Body of pancreas (tissue), 4 donors: Measurements from ENCODE around the gene ESYT1. TPM values are rescaled to one million over a fixed set of nuclear protein-coding genes. Genes with fewer than 3 reads are reported as not detected.
A peak's percentile ranks its signal among the peaks of the same experiment; 100 is the strongest.

ENCODE experiments used
- ATAC-seq: fragments of 150-250 bp; one replicate; pipeline ENCODE4 v1.9.1; 2016
- DNase-seq, 4 donors: peaks; one replicate each; pipeline ENCODE4 v3.0.0-alpha.2; 2019
- H3K27ac ChIP-seq, 4 donors: fragments of 200-600 bp; sonication (generic); 1 replicate in 3 of 4; 2 replicates in 1 of 4; pipeline versions ENCODE4 v1.5.1 to v1.6.1; 2016 to 2019; ENCODE audit warnings: mild to moderate bottlenecking in 1 of 4, mixed read lengths in 1 of 4, moderate library complexity in 1 of 4
- H3K27me3 ChIP-seq, 2 donors: fragments of 200-600 bp; sonication (generic); one replicate each; pipeline ENCODE4 v1.6.0; 2016; ENCODE audit warnings: mild to moderate bottlenecking in 1 of 2
- H3K36me3 ChIP-seq, 2 donors: fragments of 200-600 bp; sonication (generic); replicated peaks in 1 of 2; 2 replicates each; pipeline ENCODE4 v1.5.1; 2016; ENCODE audit warnings: low read depth in 2 of 2; ENCODE audit not compliant: insufficient read depth in 1 of 2
- H3K4me1 ChIP-seq: fragments of 200-600 bp; sonication (generic); one replicate; pipeline ENCODE4 v1.6.0; 2016
- H3K4me3 ChIP-seq, 2 donors: fragments of 200-600 bp; sonication (generic); 1 replicate in 1 of 2; 2 replicates in 1 of 2; pipeline ENCODE4 v1.5.1; 2016 to 2019
- H3K9me3 ChIP-seq, 3 donors: fragments of 200-600 bp; sonication (generic); 1 replicate in 2 of 3; 2 replicates in 1 of 3; pipeline ENCODE4 v1.5.1; 2016
- CTCF ChIP-seq, 7 experiments: fragments of 450-650 bp in 4 of 7; fragments of 200-600 bp in 3 of 7; sonication (generic) in 3 of 7; IDR thresholded peaks; one replicate each; pipeline ENCODE4 v1.5.1; 2016 to 2019; ENCODE audit warnings: antibody characterized with exemption in 7 of 7
- POLR2A ChIP-seq, 3 donors: fragments of 450-650 bp; IDR thresholded peaks; one replicate each; pipeline ENCODE4 v1.6.1; 2016; ENCODE audit warnings: antibody characterized with exemption in 3 of 3, mild to moderate bottlenecking in 2 of 3
- WGBS, 2 donors: methylation state at CpG; one replicate each; pipeline ENCODE4 v1.1.5; 2017; 5-methylcytosine and 5-hydroxymethylcytosine counted together
- intact Hi-C: fragments of 100-400 bp; cut with DNase I; formaldehyde crosslinking; loops from one replicate; pipeline ENCODE4 v1.15.1; 2023
- total RNA-seq, 2 donors: library from RNA; depleted of rRNA; stranded (reverse); fragments of >200 nt; gene quantifications; one replicate each; pipeline ENCODE4 v1.1.0, GENCODE V29; 2016

The ESYT1 gene
- total RNA-seq, 2 donors from 2014 or later = 43.3 to 182 TPM

GRCh38 chr12:56160894-56161689 lies 33.0 kb downstream of the ESYT1 start:
- WGBS, 2 donors = 65% methylated on average over 10 to 11 of the region's 11 CpGs
- H3K36me3 ChIP-seq = peaks cover 8 to 27% of the 10 kb centered on the region in 2 donors

GRCh38 chr12:56161690-56162351 lies 33.8 kb downstream of the ESYT1 start:
- Histone ChIP-seq H3K36me3 (peaks cover 8 to 27% of the 10 kb centered on the region in 2 donors), H3K27ac (peak overlapping the region in 2 of 4 donors; percentile 94 to 98), H3K4me3 (no peak overlapping the region), H3K9me3 (no peaks in the 10 kb centered on the region), H3K27me3 (no peaks in the 10 kb centered on the region), H3K4me1 (peaks cover 34% of the 10 kb centered on the region)
- intact Hi-C loops = no loop called here
- WGBS, 2 donors = 80 to 84% methylated on average over 10 of the region's 10 CpGs
- no peak for DNase-seq
- no peak for ATAC-seq
- TF ChIP-seq POLR2A (IDR thresholded peaks at IDR 0.05) (no peak), CTCF (IDR thresholded peaks at IDR 0.05) (no peak)

More at GRCh38 chr12:56160894-56161689, 33.0 kb downstream of the ESYT1 start:
- Histone ChIP-seq H3K4me3 (no peak overlapping the region), H3K4me1 (peaks cover 37% of the 10 kb centered on the region), H3K9me3 (no peaks in the 10 kb centered on the region), H3K27me3 (no peaks in the 10 kb centered on the region), H3K27ac (peak overlapping the region in 3 of 4 donors; percentile 94 to 100 (median 98))
- no peak for DNase-seq
- intact Hi-C loops = no loop called here
- ATAC-seq = no peak
- TF ChIP-seq CTCF (IDR thresholded peaks at IDR 0.05) (no peak), POLR2A (IDR thresholded peaks at IDR 0.05) (no peak)

- H3K4me3 ChIP-seq = no peak overlapping the region
- 70 to 73% methylated on average over 11 of the region's 11 CpGs for WGBS, 2 donors
- H3K4me1 ChIP-seq = peaks cover 28% of the 10 kb centered on the region
- H3K9me3 ChIP-seq = no peaks in the 10 kb centered on the region
- intact Hi-C loops = no loop called here
- H3K27me3 ChIP-seq = no peaks in the 10 kb centered on the region
- ATAC-seq (no peak), DNase-seq (no peak)
- H3K36me3 ChIP-seq = peaks cover 8 to 31% of the 10 kb centered on the region in 2 donors
- H3K27ac ChIP-seq = peak overlapping the region in 1 of 4 donors; percentile 94
- TF ChIP-seq POLR2A (IDR thresholded peaks at IDR 0.05) = no peak
- TF ChIP-seq CTCF (IDR thresholded peaks at IDR 0.05) = no peak
Measured at GRCh38 chr12:56162468-56163290, 34.6 kb downstream of the ESYT1 start.

- Histone ChIP-seq H3K9me3 (no peaks in the 10 kb centered on the region), H3K27me3 (no peaks in the 10 kb centered on the region), H3K27ac (peak overlapping the region in 1 of 4 donors; percentile 6), H3K4me3 (no peak overlapping the region), H3K36me3 (peaks cover 8 to 36% of the 10 kb centered on the region in 2 donors), H3K4me1 (peaks cover 28% of the 10 kb centered on the region)
- no peak for ATAC-seq
- no peak for DNase-seq
- TF ChIP-seq CTCF (IDR thresholded peaks at IDR 0.05) (no peak), POLR2A (IDR thresholded peaks at IDR 0.05) (no peak)
- WGBS, 2 donors = 76 to 81% methylated on average over 11 of the region's 11 CpGs
- intact Hi-C loops = no loop called here
Measured at GRCh38 chr12:56163533-56164344, 35.7 kb downstream of the ESYT1 start.
